Activated T-cell treated with anti-CD3 and anti-CD28 coated beads for 4 hours (primary cell): ENCODE measurements around the gene TBXA2R.
"Not testable (repeated sequence)": the region's sequence is repeated elsewhere in the genome, so short reads cannot be mapped to it uniquely, and the experiment has no call there.

Experiments
- DNase-seq: peaks from one replicate; pipeline ENCODE4 v3.0.0-alpha.2; 2020

Gene TBXA2R

DNA sequence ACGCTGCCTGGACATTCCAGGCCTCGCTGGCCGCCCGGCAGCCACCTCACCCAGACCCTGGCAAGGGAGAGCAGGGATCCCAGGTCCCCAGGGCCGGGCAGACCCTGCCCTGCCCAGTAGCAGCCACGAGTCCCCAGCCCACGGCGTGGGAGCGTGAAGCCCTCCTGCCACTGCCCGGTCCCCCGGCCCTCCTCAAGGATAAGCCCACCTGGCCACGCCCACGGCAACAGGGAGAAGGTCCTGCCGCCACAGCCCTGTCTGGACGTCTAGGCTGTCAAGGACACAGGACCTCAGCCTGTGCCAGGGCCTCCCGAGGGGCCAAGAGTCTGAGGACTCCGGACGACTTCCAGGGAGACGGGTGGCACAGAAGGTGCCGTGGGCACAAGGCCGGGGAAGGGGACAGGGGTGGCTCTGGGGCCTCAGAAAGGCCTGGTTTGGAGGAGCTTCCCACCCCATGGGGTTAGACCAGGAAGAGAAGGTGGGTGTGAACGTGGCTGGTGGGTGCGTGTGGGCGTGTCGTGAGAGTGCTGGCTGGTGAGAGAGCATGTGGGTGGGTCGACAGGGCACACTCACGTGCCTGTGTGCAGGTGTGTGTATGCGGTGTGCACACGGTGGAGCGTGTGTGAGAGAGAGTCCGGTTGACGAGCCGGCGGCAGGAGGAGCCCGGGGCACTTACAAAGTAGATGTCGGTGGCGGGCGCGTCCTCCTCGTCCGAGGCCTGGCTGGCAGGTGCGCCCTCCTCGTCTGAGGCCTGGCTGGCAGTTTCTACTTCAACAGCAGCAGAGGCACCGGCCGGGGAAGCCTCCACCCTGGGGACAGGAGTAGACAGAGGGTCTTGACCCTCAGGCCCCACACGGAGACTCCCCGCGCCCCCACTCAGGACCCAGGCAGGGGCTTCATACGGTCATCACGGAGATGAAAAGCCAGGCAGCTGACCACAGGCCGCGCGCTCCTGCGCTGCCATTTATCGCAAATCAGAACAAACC, 31.8 kb upstream of the TBXA2R start:
- DNase-seq = no peak

DNA sequence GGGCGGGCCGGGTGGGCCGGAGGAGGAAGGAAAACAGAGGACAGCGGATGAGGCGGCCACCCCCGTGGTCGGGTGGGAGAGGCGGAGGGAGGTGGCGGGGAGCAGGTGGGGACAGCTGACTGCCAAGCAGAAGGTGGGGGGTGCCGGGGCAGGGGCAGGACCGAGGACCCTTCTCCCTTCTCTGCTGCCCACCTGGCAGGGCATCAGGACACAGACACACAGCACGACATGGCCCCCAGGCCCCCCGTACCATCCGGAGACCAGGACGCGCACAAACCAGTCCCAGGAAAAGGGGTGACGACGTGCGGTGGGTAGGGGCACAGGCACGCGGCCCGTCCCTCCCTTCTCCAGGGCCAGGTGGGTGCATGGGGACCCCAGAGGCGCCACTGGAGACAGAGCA, 30.9 kb upstream of the TBXA2R start:
- no peak for DNase-seq

DNA sequence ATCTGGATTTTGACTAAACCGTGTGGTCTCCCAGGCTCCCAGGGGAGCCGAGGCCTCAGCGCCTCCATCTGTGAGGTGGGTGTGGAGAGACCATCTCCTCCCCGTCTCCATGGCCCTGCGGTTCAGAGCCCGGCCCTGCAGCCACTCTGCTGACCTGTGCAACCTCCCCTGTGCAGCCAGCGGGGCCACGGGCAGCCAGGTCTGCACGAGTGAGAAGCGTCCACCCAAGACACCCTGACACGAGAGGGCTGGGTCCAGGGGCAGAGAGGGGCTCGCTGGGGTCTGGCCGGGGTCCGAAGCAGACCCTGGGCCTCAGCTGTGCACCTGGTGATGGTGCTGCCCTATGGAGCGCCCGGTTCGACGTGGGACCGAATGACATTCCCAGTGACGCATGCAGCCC, 30.3 kb upstream of the TBXA2R start:
- no peak for DNase-seq

DNA sequence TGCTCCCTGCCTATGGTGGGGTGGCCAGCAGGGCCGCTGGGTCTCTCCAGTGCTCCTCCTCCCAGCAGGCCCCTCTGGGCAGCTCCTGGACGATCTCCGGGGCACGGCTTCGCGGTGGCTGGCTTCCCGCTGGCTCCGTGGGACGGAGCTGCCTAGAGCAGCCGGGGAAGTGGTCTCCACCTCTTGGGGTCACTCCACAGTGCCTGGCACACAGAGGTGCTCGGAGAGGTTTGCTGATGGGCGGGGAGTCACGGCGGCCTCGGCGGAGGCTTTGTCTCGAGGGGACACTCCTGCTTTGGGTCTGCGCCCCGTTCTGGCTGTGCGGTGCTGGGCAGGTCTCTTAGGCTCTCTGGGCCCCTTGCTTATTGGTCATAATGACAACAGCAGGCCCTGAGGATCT, 29.8 kb upstream of the TBXA2R start:
- DNase-seq = no peak

DNA sequence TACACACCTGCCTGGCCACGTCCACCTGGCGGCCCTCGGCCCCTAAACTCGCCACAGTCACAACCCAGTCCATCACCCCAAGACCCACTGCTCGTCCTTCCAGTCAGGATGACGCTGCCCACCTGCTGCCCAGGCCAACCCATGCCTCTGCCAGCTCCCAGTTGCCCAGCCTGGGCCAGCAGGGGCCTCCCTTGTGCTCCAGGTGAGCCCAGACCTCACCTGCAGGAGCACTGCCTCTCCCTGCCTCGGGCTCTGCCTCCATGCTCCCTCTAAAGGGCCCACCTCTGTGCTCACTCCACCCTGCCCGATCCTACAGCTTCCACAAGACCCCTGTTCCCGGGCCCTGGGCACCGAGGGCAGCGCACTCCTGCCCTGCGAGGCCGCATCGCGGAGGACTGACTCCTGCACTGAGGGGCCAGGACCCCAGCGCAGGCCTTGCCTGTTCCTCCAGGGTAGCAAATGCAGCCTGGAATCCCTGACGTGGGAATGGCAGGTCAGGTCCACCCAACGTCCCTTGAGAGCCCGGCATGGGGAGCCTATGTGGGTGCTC, 27.9 kb upstream of the TBXA2R start:
- no peak for DNase-seq

DNA sequence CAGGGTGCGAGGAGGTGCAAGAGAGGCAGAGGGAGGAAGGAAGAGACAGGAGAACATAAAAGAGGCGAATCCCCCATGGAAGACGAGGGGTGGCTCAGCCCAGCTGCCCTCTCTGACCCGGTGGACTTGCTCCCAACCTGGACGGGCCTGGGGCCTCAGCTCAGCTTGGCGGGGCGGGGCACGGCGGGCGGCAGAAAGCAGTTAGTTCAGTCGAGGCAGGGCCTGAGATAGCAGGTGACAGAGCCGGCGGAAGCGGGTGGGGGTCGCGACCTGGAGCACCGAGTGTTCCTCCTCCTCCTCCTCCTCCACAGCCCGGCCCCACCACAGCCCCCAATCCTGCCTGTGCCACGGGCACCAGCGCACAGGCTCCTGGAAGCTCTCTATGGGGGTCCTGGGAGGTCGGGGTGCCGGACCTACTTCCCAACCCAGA, 26.9 kb upstream of the TBXA2R start:
- DNase-seq = no peak

DNA sequence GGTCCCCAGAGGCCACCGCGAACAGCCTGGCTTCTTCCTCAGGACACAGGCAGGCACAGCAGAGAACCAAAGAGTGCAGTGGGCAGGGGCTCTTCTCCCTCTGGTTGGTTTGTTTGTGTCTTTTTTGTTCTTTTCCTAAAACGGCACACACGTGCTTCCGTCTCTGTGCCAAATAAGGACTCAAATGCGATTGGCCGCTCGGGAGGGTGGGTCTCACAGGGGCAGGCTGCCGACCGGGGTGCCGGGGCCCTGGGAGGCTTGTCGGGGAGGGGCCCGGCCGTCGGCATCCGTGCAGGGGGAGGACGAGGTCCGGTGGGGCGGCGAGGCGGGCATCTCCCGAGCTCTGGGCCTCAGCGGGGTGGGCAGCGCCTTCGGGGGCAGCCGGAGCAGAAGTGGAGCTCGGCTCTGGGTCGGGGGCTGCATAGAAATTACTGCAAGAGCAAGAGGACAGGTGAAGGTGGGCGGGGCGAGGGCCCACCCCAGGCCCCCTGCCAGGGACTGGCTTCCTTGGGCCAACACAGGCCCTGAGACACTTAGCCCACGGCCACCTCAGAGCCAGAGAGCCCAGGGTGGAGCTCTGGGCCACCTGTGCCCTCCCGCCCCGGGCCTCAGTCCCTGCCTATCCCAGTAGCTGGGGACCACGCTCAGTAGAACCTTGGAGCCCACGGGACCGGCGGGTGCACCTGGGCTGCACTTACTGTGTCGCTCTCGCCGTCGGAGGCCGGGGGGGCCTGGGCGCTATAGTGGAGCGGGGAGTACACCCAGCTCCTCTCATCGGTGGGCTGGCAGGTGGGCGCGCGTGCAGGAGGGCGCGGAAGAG, 26.3 kb upstream of the TBXA2R start:
- no peak for DNase-seq

DNA sequence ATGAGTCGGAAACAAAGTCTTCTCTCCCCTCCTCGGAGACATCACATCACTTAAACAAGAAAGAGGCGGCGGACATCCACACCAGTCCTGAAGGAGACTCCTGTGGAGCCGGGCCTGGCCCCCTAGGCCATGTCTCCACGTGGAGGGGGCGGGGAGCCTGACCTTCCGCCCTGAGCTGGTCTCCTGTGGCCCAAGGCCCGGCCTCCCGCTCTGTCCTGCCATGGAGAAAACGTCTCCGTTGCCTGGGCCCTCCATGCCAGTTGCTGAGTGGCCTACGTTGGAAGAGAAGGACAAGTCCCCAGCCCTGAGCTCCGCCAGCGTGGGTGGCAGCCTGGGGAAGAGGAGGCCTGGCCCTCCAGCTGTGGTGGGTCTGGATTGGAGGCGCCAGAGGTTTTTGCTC, 25.4 kb upstream of the TBXA2R start:
- no peak for DNase-seq

DNA sequence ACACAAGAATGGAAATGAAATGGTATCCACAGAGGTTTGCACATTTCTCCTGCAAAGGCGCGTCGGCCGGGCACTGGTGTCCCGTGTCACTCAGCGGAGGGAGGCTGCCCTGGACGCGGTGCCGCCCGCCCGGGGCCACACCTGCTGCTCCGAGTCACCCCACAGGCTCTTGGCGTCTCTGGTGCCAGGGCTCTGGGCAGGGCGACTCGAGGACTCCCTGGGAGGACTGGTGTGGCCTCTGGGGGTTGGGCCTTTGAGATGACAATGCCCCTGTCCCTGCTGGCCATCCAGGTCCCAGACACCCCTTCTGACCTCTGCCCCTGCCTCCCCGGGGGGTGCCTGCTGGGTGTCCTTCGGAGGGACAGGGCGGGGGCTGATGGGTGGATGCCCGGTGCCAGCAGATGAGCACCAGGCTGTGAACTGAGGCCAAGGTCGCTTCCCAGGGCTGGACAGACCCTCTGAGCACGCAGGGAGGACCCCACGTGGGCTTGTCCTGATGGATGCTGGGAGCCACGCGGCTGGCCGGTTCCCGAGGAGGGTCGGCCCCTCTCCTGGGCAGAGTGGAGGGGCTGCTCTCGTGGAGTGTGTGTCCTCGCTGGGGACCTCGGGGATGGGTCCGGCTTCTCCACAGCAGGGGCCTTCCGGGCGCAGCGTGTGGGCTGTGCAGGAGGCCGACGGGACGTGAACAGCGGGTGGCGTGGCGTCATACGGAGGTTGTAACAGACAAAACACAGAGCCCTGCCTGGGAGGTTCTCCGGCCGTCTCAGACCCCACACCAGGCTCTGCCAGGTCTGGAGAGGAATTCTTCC, 24.6 kb upstream of the TBXA2R start:
- no peak for DNase-seq

DNA sequence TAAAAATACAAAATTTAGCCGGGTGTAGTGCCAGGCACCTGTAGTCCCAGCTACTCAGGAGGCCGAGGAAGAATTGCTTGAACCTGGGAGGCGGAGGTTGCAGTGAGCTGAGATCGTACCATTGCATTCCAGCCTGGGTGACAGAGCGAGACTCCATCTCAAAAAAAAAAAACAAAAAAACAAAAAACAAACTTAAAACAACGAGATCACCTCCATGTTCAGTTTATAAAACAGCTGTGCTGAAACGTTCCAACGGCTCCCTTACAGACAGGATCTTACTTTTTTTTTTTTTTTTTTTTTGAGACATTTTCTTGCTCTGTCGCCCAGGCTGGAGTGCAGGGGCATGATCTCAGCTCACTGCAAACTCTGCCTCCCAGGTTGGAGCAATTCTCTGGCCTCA, 22.1 kb upstream of the TBXA2R start:
- not testable (repeated sequence) for DNase-seq

DNA sequence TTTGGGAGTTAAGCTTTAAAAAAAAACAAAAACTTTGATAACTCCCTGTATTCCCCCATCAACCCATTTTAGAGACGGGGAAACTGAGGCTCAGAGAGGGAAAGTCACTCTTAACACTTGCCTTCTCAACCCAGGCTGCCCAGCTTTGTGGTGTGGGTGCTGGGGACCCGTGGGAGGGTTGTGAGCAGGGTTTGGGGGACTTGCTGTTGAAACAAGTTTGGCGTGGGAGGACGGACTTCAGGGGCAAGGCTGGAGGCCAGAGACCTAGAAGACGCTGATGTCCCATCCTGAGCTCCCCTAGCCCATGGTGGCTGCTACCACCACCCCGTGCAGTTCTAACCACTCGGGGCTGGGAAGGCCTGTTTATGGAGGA, 20.7 kb upstream of the TBXA2R start:
- no peak for DNase-seq

DNA sequence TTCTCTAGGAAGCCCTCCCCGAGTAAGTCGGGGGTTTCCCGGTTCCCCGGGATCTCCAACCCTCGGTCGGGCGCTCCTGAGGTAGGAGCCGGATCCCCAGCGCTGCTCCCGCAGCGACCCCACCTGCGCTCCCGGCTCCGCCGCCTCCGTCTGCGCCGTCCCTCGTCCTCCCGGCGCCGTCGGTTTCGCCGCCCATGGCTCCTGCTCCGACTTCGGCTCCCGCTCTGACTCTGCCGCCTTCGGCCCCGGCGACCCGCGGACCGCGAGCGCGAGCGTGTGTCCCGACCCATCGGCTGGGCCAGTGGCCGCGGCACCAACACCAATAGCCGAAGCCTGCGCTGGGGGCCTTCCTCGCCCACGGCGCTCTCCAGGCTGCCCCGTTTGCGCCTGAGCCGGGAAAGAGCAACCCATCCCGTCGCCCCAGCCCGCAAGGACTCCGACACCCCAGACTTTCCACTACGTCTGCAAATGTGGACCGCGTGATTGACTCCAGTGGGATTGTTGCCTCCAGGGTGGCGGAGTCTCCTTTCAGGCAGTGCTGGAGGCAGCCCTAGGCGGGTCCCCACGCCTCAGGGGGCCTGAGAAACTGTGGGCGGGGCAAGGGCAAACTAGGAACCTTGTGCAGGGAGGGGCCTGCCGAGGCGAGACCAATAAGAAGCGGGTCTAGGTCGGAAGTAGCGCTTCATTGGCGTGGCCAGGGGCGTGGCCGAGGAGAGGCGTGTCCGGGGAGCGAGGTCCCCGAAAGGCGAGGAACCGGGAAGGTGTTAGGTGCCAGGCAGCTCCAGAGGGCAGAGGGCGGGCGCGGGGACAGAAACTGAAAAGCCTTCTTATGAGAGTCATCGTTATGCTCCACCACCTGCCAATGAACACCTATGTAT, 20.0 kb upstream of the TBXA2R start, which contains the start of gene CACTIN:
Gene CACTIN, minus strand, starts transcription at position 318 of the 878 bp plus-strand sequence. Its CDS starts 28 bp downstream, at position 290.
- DNase-seq = peak; percentile 99

DNA sequence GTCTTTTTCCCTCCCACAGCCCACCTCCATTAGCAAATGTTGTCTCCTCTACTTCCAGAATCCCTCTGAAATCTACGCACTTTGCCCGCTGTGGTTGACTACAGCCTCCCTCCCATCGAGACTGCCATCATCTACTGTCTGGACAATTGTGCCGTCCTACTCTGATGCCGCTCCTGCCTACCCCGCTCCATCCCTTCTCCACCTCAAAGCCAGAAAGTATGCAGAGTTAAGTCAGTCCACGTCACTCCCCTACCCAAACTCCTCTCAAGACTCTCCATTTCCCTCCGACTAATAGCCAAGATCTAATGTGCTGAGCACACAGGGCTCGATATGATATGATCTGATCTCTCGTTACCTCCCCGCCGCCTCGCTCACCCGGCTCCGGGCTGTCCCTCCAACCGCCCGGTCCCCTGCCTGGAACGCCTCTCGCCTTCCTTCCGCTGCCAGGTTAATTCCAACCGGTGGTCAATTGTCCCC, 19.4 kb upstream of the TBXA2R start:
- DNase-seq = no peak

DNA sequence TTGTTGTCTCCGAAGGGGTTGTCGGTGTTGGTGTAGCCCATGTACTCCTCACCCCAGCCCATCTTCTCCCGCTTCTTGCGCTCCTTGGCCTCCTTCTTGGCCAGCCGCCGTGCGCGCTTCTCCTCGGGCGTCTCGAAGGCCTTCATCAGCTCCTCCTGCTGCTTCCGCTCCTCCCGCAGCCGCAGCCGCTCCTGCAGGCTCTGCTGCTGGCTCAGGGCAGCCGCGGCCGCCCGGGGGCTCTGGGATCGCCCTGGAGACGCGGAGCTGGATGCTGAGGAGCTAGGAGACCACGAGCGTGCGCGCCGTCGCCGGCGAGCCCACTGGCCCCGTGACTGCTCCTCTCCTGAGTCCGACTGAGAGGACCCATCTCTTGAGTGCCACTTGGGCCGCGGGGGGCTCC, 17.0 kb upstream of the TBXA2R start:
- DNase-seq = no peak

DNA sequence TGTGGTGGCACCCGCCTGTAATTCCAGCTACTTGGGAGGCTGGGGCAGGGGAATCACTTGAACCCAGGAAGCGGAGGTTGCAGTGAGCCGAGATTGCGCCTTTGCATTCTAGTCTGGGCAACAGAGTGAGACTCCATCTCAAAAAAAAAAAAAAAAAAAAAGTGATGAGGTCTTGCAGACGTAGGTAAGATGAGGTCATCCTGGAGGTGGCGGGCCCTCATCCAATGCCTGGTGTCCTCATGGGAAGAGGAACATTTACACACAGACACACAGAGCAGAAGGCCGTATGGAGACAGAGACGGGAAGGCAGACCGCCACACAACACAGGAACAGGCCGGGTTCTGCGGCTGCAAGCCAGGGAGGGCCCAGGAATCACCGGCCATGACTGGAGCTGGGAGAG, 15.5 kb upstream of the TBXA2R start:
- DNase-seq = no peak

DNA sequence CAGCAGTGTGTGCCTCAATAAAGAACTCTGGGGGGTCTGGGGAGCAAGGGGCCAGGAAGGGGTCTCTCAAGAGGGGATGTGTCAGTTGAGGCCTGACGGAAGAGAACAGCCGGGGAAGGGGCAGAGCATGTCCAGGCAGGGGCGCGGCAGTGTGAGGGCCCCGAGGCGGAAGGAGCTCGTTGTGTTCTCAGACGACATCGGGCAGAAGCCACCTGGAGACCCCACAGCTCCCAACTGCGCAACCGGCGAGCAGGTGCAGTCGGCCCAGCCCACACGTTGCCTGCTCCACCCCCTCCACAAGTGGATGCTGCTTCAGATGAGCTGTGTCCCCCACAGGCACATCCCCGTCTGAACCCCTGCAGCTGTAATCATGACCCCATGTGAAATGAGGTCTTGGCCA, 15.0 kb upstream of the TBXA2R start:
- no peak for DNase-seq

DNA sequence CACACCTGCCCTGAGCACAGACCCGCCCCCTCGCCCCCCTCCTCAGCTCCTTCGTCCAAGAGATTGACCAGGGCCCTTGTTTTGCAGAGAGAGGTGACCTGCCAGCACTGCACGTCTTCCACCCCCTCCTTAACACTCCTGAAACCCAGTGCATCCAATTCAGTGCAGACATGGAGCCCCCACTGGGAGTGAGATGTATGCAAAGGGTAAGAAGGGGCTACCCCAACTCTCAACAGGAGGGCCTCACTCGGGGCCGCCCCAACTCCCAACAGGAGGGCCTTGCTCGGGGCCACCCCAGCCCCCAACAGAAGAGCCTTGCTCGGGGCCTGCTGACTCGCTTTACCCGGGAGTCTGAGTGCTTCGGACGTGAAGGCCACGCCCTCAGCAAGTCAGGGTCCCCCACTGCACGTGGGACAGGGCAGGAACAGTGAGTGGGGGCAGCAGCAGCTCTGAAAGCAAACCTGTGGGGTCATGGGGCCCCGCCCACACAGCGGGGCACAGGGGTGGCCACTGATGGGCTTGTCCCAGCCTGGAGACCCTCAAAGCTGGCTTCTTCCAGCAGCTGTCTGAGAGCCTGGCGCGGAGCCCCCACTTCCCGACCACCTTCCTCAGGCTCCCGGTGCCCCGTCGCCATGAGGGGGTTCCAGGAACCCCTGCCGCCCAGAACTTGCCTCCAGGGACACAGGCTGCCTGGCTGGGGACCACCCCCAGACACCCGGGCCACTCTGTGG, 14.3 kb upstream of the TBXA2R start:
- no peak for DNase-seq

DNA sequence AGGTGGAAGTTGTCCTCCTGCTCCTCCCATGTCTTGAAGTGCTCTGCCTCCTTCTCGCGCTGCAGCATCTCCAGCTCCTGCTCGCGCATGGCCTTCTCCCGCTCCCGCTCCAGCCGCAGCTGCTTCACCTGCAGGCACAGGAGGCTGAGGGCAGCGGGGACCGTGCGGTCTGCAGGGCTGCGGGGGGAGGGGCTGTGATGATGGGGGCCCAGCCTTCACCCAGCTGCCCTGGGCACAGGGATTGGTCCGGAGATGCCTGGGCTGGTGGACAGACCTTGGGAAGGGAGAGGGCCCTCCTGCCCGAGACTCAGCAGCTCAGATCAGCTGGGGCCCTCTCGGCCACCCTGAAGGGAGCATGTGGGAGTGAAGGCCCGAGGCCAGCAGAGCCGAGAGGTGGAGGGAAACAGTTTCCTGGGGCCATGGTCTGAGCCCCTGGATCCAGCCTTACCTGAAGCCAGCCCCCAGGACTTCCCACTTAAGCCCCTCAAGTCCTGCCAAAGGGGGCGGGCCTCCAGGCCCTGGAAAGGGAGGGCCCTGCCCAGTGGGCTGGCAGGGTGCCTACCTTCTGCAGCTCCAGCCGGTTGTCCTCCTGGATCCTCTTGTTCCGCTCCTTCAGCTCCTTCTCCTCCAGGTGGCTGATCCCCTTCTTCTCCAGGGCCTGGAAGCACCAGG, 13.6 kb upstream of the TBXA2R start:
- no peak for DNase-seq

DNA sequence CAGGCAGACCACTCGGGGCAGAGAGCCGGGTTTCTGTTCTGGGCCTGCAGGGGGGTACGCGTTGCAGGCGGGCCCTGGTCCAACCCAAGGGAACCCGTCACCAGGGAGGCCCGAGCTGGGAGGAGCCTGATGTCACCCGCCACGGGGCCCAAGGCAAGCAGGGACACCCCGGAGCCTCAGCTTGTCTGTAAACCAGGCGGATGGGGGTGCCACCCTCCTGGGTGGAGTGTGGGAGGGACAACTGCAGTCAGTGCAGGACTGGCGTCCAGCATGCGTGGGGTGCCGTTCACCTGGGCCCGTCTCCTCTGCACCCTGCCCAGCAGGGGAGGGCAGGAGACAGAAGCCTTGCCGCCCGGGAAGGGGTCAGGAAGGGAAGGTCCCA, 12.9 kb upstream of the TBXA2R start:
- no peak for DNase-seq
